Measurements from ENCODE around the gene PRLR. TPM values are rescaled to one million over a fixed set of nuclear protein-coding genes. Genes with fewer than 3 reads are reported as not detected.
"Not testable (repeated sequence)": the region's sequence is repeated elsewhere in the genome, so short reads cannot be mapped to it uniquely, and the experiment has no call there.

The PRLR gene
- total RNA-seq, 1 donor from 2014 or later = under 0.01 TPM

GRCh38 chr5:35042781-35043180, 187.5 kb downstream of the PRLR start:
- no peak for DNase-seq (ENCODE audit: low read depth in 2 of 2)

- no peak for DNase-seq (ENCODE audit: low read depth in 2 of 2)
Measured at GRCh38 chr5:35041261-35041660, 189.0 kb downstream of the PRLR start.

GRCh38 chr5:35038891-35039290, 191.4 kb downstream of the PRLR start:
- no peak for DNase-seq (ENCODE audit: low read depth in 2 of 2)

GRCh38 chr5:35036536-35036935, 193.8 kb downstream of the PRLR start:
- DNase-seq (ENCODE audit: low read depth in 2 of 2) = no peak

GRCh38 chr5:35035929-35036328, 194.4 kb downstream of the PRLR start:
- DNase-seq (ENCODE audit: low read depth in 2 of 2) = not testable (repeated sequence)

GRCh38 chr5:35035271-35035670, 195.0 kb downstream of the PRLR start:
- no peak for DNase-seq (ENCODE audit: low read depth in 2 of 2)

- no peak for DNase-seq (ENCODE audit: low read depth in 2 of 2)
Measured at GRCh38 chr5:35032356-35032755, 197.9 kb downstream of the PRLR start.

- no peak for DNase-seq (ENCODE audit: low read depth in 2 of 2)
Measured at GRCh38 chr5:35031276-35031675, 199.0 kb downstream of the PRLR start.

- DNase-seq (ENCODE audit: low read depth in 2 of 2) = no peak
Measured at GRCh38 chr5:35030426-35031100, 199.7 kb downstream of the PRLR start.

- no peak for DNase-seq (ENCODE audit: low read depth in 2 of 2)
Measured at GRCh38 chr5:35029333-35029732, 201.0 kb downstream of the PRLR start.

- DNase-seq (ENCODE audit: low read depth in 2 of 2) = no peak
Measured at GRCh38 chr5:35026941-35027340, 203.3 kb downstream of the PRLR start.

GRCh38 chr5:35026280-35026840, 203.9 kb downstream of the PRLR start:
- no peak for DNase-seq (ENCODE audit: low read depth in 2 of 2)

- no peak for DNase-seq (ENCODE audit: low read depth in 2 of 2)
Measured at GRCh38 chr5:35024911-35025510, 205.3 kb downstream of the PRLR start.

- no peak for DNase-seq (ENCODE audit: low read depth in 2 of 2)
Measured at GRCh38 chr5:35023391-35024178, 206.7 kb downstream of the PRLR start.

- no peak for DNase-seq (ENCODE audit: low read depth in 2 of 2)
Measured at GRCh38 chr5:35016174-35017051, 213.9 kb downstream of the PRLR start.

GRCh38 chr5:35015063-35015462, 215.2 kb downstream of the PRLR start:
- DNase-seq (ENCODE audit: low read depth in 2 of 2) = no peak

- DNase-seq (ENCODE audit: low read depth in 2 of 2) = no peak
Measured at GRCh38 chr5:35012796-35013195, 217.5 kb downstream of the PRLR start.

- no peak for DNase-seq (ENCODE audit: low read depth in 2 of 2)
Measured at GRCh38 chr5:35012365-35012764, 217.9 kb downstream of the PRLR start.

- DNase-seq (ENCODE audit: low read depth in 2 of 2) = no peak
Measured at GRCh38 chr5:35010676-35011075, 219.6 kb downstream of the PRLR start.

GRCh38 chr5:35009657-35010056, 220.6 kb downstream of the PRLR start:
- DNase-seq (ENCODE audit: low read depth in 2 of 2) = no peak

- DNase-seq (ENCODE audit: low read depth in 2 of 2) = no peak
Measured at GRCh38 chr5:35009019-35009418, 221.3 kb downstream of the PRLR start.
